ENCODE measurements around the gene POLR3GL.

GRCh38 chr1:145961109-145961424 is 3.4 kb upstream of the POLR3GL start:
- TF ChIP-seq CTCF (IDR thresholded peaks at IDR 0.05): no peak
- TF ChIP-seq EP300 (IDR thresholded peaks at IDR 0.05): no peak
- TF ChIP-seq POLR2A (IDR thresholded peaks at IDR 0.05): no peak
- TF ChIP-seq POLR2AphosphoS5 (IDR thresholded peaks at IDR 0.05): no peak
